ENCODE data around the gene ARHGAP33.
A peak's percentile ranks its signal among the peaks of the same experiment; 100 is the strongest.

ARHGAP33 gene

GRCh38 chr19:35775298-35776101 lies at the start of gene ARHGAP33:
Gene ARHGAP33 (plus strand): TSS chr19:35775564. CDS start chr19:35775659, 95 bp downstream.
- peak; percentile 100 for DNase-seq

GRCh38 chr19:35727053-35727955 lies 48.1 kb upstream of the ARHGAP33 start:
- DNase-seq: no peak

DNA sequence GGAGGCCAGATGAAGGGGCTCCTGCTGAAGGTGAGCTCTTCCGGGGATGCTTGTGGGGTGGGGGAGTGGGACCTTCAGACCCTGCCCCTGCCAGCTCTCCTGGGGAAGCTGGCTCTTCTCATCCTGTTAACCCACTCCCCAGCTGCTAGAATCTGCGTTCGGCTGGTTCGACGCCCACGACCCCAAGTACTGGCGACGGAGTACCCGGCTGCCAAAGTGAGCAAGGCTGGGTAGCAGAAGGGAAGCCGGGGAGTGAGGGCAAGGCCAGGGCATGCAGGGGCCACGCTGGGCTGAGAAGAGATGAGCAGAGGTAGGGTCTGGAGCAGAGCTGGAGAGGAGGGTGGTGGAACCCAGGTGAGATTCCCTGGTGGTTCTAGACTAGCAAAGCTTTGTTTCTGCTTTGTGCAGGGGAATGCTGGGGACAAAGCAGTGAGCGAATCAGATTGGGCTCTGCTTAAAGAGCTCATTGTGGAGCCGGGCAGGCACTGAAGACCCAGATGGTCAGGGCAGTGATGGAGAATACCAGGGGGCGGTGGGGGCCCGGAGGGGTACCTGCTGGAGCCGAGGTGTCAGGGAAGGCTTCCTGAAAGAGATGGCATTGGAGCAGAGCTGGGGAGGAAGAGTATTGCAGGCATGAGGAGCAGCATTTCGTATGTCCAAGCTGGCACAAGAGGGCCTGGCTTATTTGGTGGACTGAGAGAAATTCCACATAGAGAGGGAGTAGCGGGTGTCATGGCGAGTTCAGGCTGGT lies 47.2 kb upstream of the ARHGAP33 start:
- no peak for DNase-seq

DNA sequence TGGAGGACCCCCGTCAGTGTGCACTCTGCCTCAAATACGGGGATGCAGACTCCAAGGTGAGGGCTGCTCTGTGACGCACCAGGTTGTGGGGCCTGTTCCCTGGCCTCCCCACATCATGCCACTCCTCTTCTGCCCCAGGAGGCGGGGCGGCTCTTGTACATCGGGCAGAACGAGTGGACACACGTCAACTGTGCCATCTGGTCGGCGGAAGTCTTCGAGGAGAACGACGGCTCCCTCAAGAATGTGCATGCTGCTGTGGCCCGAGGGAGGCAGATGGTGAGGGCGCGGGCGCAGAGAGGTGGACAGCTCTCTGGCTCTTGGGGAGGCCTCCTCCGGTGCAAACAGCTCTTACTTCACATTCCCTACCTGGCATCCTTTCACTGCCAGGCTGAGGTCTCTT lies 46.3 kb upstream of the ARHGAP33 start:
- DNase-seq: no peak

DNA sequence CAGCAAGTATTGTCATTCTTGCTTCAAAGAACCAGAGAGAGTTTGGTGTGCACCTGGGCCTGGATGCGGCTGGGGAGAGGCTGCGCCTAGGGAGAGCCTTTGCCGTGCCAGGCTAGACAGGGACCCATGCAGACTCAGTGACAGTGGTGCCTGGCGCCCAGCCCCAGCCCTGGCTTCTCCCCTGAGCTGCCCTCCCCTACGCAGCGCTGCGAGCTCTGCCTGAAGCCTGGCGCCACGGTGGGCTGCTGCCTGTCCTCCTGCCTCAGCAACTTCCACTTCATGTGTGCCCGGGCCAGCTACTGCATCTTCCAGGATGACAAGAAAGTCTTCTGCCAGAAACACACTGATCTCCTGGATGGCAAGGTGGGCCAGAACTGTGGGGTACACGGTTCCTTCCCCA lies 45.6 kb upstream of the ARHGAP33 start:
- DNase-seq: no peak

GRCh38 chr19:35730326-35730725 lies 45.0 kb upstream of the ARHGAP33 start:
- no peak for DNase-seq

GRCh38 chr19:35731353-35731752 lies 44.0 kb upstream of the ARHGAP33 start:
- no peak for DNase-seq

- DNase-seq: no peak
These were observed 43.5 kb upstream of the ARHGAP33 start for GRCh38 chr19:35731779-35732405.

- DNase-seq: no peak
These were observed 42.7 kb upstream of the ARHGAP33 start for GRCh38 chr19:35732540-35733179.

DNA sequence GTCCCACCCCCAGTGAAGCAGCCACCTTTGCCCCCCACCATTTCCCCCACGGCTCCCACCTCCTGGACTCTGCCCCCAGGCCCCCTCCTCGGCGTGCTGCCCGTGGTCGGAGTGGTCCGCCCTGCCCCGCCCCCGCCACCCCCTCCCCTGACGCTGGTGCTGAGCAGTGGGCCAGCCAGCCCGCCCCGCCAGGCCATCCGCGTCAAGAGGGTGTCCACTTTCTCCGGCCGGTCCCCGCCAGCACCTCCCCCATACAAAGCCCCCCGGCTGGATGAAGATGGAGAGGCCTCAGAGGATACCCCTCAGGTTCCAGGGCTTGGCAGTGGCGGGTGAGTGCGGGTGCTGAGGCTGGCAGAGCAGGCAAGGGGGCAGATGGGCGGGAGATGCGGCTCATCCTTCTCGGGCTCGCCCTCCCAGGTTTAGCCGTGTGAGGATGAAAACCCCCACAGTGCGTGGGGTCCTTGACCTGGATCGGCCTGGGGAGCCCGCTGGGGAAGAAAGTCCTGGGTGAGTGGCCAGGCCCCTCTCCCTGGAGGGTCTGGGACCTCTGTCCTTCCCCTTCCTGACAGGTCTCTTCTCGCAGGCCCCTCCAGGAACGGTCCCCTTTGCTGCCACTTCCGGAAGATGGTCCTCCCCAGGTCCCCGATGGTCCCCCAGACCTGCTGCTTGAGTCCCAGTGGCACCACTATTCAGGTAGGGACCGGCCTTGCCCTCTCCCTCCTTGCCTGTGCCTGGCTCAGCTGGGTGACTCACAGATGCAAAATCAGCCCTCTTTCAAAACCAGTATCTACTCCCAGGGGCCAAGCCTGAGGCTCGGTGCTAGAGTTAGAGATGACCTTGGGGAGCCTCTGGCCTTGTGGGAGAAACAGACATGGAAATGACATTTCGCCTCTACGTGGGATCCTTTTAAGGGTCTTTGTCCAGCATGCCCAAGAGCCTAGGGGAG lies 41.9 kb upstream of the ARHGAP33 start:
- no peak for DNase-seq

DNA sequence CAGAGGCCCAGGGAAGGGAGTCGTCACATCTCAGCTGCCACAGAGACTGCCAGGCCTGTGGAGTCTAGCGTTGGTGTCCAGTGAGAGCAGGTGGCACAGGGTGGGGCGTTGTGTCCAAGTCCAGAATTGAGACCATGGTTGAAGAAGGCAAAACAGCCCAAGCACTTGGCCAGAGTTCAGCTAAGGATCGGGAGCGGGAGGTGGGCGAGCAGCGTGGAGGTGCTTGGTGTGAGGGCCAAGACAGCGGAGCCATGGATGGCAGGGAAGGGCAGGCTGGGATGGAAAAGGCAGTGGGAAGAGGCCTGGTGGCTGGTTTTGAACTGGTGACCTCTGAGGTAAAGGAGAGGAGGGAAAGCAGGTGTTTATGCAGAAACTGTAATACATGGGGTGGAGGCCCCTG lies 41.1 kb upstream of the ARHGAP33 start:
- DNase-seq: no peak

DNA sequence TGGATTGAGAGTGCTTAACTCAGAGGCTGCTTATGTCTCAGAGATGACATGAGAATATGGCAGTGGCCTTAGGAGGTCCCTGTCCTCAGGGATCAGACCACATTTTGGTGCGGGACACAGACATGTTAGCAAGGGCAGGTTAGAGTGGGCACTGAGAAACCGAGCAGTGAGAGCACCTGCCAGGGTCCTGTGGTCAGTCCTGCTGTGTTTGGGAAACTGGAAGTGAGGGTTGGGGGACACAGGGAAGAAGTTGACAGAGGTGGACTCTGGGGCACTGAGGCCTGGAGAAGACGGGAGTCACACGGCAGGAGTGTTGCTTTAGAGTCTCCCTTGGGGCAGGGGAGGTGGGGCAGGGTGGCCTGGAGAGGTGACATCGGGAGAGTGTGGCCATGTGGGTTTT lies 40.5 kb upstream of the ARHGAP33 start:
- DNase-seq: no peak

DNA sequence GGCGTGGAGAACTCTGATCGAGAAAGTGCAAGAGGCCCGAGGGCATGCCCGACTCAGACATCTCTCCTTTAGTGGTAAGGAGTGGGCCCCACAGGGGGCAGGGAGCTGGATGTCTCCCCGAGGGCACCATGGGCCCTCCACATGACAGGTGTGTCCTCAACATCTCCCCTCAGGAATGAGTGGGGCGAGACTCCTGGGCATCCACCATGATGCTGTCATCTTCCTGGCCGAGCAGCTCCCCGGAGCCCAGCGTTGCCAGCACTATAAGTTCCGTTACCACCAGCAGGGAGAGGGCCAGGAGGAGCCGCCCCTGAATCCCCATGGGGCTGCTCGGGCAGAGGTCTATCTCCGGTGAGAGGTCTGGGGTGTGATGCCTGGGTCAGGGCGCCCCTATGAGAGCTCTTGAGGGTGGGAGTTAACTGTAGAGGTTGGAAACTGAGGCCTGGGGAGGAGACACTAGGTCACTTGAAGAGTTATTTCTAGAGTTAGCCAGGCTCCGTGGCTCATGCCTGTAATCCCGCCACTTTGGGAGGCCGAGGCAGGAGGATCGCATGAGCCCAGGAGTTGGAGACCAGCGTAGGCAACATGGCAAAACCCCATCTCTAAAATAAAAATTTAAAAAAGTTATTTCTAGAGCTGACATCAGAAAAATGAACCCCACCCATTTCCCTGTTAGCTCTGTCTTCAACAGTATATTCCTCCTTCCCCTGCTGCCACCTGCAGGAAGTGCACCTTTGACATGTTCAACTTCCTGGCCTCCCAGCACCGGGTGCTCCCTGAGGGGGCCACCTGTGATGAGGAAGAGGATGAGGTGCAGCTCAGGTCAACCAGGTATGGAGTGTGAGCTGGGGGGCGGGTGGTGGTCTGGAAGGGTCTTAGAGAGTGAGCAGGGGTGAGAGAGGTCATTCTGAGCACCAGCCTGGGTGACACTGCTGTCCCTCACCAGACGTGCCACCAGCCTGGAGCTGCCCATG lies 38.2 kb upstream of the ARHGAP33 start:
- DNase-seq: peak; percentile 61

DNA sequence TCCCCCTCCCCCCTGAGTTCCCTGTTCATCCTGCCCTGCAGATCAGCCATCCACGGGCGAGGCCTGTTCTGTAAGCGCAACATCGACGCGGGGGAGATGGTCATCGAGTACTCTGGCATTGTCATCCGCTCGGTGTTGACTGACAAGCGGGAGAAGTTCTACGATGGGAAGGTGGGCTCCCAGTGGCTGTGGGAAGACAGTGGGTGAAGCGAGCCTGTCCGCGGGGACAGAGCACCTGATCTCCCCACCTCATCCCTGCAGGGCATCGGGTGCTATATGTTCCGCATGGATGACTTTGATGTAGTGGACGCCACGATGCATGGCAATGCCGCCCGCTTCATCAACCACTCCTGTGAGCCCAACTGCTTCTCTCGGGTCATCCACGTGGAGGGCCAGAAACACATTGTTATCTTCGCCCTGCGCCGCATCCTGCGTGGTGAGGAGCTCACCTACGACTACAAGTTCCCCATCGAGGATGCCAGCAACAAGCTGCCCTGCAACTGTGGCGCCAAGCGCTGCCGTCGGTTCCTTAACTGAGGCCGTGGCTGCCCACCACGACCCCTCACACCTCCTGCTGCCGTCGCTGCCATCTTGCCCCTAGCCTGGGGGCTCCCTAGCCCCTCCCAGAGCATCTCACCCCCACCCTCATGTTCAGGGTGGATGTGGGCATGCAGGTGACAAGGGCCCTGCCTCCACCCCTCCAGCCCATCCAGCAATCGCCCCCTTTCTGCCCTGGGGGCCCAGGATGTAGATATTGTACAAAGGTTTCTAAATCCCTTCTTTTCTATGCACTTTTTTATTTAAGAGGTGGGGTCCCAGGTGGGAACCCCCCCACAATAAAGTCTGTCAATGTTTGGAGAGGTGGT lies 37.1 kb upstream of the ARHGAP33 start:
- DNase-seq: no peak

- DNase-seq: no peak
These were observed 36.5 kb upstream of the ARHGAP33 start for GRCh38 chr19:35738887-35739229.

DNA sequence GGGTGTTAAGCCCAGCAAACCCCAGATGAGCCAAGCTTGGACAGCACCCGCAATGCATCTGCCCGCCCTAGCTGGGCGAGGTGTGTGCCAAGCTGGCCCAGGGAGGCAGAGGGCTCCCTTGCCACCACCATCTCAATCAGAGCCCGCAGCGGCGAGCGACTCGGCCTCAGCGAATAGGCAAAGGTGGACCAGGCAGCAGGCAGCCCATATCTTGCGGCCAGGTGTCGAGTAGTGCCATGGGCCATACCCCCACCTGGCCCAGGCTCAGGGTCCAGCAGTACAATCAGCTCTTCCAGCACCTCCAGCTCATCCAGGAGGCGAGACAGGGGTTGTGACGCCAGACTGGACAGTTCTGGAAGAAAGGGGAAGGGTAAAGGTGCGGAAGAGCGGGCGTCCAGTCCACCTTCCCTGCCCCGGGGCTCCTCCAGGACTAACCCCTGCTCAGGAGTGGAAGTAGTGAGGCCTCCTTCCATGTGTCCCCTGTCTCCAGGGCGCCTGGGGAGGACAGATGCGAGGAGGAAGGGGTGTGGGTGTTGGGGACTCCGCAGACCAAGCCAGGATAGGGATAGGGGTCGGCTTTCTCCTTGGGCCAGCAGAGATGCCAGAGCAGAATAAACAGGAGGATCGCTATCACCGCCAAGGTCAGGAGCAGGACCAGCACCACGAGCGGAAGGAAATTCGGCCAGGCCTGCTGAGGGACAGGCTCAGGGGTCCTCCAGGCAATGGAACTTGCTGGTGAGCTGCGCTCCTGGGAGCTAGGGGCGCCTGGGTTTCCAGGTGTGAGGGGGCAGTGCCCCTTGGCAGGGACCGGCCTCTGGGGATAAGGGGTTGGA lies 35.9 kb upstream of the ARHGAP33 start:
- DNase-seq: peak; percentile 47

- no peak for DNase-seq
These were observed 35.3 kb upstream of the ARHGAP33 start for GRCh38 chr19:35740108-35740422.

Measured in DMS53 (cell line).